Stimulated activated CD4-positive, alpha-beta T cell treated with anti-CD3 and anti-CD28 coated beads, Interleukin-12 subunit alpha, Interleukin-12 subunit beta, amount 100 ng/mL, for 24 hours (primary cell): ENCODE data around the gene ZC3HAV1.

Experiments used
- DNase-seq, 2 experiments: peaks; one replicate each; pipeline ENCODE4 v3.0.0-alpha.2; 2020; ENCODE audit warnings: low read depth in 2 of 2

The ZC3HAV1 gene

GRCh38 chr7:139023076-139023475 lies 86.4 kb downstream of the ZC3HAV1 start:
- DNase-seq, result no peak

DNA sequence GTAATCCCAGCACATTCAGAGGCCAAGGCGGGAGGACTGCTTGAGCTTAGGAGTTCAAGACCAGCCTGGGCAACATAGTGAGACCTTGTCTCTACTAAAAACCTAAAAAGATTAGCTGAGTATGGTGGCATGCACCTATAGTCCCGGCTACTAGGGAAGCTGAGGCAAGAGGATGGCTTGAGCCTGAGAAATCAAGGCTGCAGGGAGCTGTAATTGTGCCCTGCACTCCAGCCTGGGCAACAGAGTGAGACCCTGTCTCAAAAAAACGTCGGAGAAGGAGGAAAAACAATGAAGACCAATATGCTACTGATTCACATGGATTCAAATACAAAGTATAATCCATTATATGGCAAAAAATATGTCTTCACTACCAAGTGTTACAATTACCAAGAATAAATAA lies 87.2 kb downstream of the ZC3HAV1 start:
- no peak for DNase-seq

GRCh38 chr7:139018910-139019309 lies 90.6 kb downstream of the ZC3HAV1 start:
- DNase-seq, result no peak

GRCh38 chr7:139016931-139017511 lies 92.5 kb downstream of the ZC3HAV1 start:
- peak in 1 of 2 experiments; percentile 41 for DNase-seq

- DNase-seq, result no peak
These were observed 98.1 kb downstream of the ZC3HAV1 start for GRCh38 chr7:139011373-139011772.

GRCh38 chr7:139004321-139005090 lies 105.0 kb downstream of the ZC3HAV1 start:
- no peak for DNase-seq

DNA sequence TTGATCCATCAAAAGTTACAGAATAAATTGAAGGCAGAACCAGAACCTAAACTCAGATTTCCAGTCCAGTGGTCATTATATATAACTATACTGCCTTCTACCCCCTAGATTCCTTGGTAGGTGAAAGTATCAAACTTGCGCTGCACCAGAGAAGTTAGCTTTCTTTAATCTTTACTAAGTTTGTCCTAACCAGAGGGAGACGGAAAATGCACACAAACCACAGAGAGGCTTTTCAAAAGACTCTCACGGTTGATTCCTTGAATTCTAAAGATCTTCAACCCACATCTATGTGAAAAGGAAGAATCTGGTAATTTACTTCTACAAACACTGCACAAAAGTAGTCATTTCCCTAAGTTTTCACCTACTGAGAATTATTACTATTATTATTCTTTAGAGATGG lies 110.1 kb downstream of the ZC3HAV1 start:
- DNase-seq, result no peak
